Left kidney (tissue), 2 donors: Measurements from ENCODE around the gene RPL29. TPM values are rescaled to one million over a fixed set of nuclear protein-coding genes. Genes with fewer than 3 reads are reported as not detected.

Experiments used
- DNase-seq: peaks from one replicate; pipeline ENCODE4 v3.0.0-alpha.2; 2013
- polyA plus RNA-seq: library from polyadenylated mRNA; unstranded; fragments of 120-200 nt; gene quantifications from one replicate; pipeline ENCODE4 v1.2.1, GENCODE V29; 2013; ENCODE audit not compliant: insufficient read length

Gene RPL29
- polyA plus RNA-seq, 1 donor: 1,406 TPM

DNA sequence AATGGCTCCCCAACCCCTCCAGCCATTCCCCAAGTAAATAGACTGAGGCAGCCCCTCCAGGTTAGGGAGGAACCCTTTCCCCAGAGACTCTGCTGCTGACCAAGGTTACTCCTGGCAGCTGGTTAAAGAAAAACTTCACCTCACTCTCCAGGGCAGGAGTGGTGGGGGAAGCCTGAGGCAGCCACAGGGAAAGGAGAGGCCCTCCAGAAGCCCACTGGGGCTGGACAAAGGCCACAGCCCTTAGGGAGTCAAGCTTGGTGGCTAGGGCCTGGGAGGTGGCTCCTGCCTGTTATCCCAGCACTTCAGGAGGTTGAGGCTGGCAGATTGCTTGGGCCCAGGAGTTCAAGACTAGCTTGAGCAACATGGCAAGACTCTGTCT, 11.4 kb downstream of the RPL29 start:
- DNase-seq: no peak

DNA sequence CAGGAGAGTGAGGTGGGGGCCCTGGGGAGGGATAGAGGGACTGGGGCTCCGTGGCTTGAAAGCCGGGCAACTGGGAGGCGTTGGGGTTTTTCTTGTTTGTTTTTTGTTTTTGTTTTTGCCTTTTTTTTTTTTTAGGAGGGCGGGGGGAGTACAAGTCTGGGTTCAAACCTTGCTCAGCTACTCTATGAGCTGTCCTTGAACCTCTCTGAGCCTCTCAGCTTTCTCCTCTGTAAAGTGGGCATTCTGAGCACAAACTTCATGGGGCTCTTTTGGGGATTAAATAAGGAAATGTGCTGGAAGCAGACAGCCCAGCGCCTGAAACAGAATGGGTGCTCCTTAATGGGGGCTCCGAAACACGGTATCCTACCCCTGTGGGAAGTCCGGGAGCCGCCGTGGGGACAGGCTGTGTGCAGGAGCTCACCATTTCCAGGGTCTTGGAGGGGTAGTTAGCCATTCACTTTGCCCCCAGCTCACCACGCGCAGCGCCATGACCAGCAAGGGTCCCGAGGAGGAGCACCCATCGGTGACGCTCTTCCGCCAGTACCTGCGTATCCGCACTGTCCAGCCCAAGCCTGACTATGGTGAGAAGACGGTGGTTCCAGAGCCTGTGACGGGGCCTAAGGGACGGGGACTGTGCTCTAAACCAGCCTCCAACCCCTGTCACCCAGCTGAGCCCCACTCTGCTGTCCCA, 12.0 kb downstream of the RPL29 start:
- DNase-seq: no peak

DNA sequence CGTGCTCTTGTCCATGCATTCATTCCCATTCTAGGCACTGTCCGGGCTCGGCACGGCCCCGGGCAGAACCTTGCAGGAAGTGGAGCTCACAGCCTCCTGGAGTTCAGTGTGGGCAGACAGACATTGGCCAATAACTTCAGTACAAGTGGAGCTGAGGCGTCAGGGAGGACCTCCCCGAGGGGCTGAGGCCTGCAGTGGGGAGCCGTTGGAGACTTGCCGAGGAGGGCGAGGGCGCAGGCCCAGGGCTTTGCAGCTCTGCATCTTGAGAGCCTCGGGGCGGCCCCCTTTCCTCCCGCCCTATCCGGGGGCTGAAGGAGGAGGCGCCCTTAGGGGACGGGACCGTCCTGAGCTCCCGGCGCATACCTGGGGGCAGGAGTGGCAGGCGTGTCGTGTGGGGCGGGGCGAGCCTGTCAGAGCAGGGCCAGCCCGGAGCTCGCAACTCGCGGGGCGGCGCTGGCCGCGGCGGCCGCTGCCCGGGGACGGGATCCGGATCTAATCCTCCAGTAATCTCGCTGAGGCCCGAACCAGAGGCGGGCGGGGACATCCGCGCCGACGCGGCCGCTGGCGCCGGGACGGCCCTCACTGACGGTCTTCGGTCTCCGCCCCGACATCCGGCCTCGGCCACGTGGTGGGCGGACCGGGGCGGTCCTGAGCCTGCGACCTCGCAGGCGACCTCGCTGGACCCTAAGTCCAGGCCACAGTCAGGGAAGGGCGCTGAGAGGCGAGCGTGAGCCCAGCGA, 12.7 kb downstream of the RPL29 start, which contains the start of gene ACY1:
ACY1 (plus strand) TSS at position 698 of the 740 bp plus-strand sequence. CDS start 530 bp downstream, outside the sequence.
- DNase-seq: peak; percentile 78

DNA sequence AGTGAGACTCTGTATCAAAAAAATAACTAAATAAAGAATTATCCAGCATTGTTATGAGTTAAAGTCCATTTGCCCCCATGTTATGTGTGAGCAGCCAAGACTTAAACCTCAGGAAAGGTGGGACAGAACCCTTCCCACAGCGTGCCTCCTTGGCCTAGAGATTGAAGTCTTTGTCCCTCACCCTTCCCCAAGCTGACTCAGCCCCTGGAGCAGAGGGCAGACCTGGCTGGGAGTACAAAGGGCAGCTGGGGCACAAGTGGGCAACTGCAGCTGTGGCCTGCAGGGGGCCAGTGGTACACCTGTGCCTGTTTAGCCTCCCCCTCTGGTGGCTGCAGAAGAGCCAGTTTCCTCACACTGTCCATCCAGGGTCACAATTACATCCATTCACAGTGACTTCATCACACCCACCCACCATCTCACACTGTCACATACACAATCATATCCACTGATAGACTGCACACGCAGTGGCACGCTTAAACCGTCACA, 13.3 kb downstream of the RPL29 start:
- no peak for DNase-seq

DNA sequence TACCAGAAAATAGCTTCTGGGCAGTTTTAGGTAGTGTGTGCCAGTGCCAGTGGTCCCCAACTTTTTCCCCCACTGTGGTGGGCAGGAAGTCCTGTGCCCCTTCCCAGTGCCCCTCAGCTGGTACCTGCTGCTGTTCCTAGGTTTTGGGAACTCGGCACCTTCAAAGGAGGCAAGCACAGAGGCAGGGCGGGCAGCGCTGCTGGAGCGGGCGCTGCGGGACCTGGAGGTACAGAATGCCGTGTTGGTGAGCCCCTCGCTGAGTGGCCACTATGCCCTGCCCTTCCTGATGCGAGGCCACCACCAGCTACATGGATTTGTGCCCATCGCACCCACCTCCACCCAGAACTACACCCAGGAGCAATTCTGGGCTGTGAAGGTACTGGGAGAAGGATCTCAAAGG, 15.4 kb downstream of the RPL29 start:
- DNase-seq: no peak

DNA sequence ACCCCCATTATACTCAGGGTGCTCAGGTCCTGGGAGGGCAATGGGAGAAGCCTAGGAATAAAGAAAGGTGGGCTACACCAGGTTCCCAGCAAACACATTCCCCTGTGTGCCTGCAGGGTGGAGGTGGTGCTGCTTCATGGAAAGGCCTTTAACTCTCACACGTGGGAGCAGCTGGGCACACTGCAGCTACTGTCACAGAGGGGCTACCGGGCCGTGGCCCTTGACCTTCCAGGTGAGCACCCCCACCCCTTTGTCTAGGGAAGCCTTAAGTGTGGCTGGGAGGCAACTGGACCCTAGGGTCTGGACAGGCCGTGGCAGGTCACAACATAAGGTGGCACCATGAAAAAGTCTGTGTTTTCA, 17.6 kb downstream of the RPL29 start:
- DNase-seq: no peak

DNA sequence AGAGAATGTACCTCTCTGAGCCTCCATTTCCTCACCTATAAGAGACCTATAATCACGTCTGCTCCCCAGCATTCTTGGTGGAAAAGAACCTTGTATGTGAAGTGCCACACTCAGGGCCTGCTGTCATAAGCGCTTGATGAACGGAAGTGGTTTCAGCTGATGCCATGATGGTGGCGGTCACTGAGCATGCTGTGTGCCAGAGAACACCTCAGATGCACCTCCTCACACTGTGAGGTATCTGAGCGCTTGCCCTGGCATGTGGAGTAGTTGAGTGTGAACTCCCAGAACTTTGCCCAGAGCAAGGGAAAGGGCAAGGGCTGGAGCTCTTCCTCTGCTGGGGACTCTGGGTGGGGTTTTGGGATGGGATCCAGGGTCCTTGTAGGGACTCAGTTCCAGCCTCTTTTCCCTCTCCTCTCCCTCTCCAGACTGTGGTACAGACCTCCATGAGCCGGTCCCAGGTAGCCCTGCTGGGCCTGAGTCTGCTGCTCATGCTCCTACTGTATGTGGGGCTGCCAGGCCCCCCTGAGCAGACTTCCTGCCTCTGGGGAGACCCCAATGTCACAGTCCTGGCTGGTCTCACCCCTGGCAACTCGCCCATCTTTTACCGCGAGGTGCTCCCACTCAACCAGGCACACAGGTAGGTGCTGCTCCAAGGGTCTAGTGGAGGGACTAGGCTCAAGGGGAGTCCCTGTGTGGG, 18.1 kb downstream of the RPL29 start:
- no peak for DNase-seq

DNA sequence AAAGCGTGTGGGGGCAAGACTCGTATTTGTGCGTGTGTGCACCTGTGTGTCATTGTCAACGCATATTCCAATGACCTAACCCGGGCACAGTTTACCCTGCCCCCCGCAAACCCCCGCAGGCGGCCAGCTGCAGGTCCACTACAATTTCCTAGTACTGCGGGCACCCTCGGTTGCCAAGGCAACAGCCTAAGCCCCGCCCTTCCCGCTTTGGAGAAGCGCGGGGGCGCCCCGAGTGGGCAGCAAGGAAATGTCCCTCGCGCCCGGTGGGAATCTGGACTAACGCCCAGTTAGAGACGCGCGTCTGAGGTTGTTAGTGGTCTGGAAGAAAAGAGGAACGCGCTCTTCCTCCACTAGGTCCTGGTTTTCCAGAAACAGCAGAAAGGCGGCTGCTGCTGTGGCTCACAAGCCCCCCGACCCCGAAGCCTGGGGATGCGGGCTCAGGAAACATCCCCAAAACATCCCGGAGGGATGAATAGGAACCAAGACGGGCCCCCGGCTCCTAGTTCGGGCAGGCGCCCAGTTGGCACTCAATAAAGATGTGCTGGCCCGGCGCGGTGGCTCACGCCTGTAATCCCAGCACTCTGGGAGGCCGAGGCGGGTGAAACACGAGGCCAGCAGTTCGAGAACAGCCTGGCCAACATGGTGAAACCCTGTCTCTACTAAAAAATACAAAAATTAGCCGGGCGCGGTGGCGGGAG, 19.7 kb downstream of the RPL29 start:
- peak; percentile 69 for DNase-seq

DNA sequence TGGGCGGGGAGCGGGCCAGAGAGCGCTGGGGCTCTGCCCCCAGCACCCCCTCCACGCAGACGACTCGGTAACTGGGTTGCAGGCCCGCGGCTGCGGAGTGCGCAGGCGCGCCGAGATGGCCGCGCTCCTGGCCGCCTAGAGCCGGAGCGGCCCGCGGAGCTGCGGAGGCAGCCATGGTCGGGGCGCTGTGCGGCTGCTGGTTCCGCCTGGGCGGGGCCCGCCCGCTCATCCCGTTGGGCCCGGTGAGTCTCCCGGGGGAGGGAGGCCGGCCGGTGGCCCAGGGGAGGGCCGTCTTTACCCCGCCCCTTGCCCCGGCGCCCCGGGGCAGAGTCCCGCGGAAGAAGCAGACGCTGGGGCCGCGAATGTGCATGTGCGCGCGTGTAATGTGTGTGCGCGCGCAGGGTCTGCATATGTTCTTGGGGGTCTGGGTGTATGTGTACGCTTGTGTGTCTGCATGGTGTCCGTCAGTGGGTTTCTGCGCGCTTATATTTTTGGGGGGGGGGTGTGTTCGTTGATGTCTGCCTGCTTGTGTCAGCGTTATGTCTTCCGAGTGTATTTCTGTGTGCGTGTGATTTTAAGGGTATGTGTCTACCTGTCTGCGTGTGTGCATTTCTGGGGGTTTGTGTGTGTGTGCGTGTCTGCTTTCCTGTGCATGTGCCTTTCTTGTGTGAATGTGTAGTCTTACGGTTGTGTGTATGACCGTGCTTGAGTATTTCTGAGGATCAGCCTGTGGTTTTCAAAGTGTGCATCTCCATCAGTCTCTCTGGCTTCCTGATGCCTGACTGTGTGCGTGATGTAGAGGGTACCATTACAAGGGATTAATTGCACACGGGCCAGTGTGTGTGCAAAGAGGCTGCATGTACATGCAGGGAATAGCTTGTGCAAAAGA, 20.5 kb downstream of the RPL29 start, which contains the start of gene ABHD14A:
ABHD14A (plus strand) TSS at position 102 of the 889 bp plus-strand sequence; CDS start at position 174, 72 bp downstream.
- DNase-seq: no peak

DNA sequence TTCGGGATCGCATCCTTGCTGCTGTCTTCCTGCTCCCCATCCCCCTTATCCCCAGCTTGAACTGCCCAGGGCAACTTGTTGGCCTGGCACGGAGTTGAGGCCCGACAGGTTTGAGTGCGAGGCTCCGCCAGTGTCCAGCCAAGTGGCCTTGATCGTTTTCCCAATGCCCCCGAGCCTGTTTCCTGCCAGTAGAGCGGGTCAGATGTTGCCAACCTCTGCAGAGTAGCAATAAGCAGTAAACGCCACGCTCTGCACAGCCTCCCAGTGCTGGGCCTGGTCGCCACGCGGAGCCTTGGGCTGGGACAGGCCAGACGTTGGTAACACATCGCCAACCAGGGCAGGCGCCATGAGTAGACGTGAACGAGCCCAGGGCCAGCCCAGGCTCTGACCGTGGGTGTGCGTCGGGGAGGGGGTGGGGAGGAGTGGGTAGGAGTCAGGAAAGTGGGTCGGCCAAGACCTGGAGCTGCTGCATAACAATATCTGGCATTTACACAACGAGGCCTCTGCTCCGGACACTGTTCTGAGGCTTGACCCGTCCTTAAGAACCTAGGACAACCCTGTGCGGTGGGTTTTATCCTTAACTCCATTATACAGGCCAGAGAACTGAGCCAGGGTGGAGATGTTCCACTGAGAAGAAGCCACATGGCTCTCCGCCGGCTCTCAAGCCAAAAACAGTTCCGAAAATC, 21.3 kb downstream of the RPL29 start:
- DNase-seq: no peak

DNA sequence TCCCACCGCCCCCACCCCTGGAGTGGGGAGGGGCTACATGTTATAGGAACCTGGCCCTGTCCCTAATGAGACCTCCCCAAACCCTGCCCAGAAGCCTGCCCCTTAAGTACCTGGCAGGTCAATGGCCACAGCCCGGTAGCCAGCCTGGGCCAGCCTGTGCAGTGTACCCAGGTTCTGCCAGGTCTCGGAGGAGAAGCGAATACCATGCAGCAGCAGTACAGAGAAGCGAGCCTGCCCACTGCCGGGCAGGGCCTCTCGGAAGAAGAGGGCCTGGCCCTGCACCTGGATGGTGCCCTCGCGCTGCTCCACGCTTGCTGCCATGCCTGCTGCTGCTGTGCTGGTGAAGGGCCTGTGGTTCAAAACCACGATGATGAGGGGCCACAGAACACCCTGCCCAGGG, 24.3 kb downstream of the RPL29 start:
- no peak for DNase-seq

DNA sequence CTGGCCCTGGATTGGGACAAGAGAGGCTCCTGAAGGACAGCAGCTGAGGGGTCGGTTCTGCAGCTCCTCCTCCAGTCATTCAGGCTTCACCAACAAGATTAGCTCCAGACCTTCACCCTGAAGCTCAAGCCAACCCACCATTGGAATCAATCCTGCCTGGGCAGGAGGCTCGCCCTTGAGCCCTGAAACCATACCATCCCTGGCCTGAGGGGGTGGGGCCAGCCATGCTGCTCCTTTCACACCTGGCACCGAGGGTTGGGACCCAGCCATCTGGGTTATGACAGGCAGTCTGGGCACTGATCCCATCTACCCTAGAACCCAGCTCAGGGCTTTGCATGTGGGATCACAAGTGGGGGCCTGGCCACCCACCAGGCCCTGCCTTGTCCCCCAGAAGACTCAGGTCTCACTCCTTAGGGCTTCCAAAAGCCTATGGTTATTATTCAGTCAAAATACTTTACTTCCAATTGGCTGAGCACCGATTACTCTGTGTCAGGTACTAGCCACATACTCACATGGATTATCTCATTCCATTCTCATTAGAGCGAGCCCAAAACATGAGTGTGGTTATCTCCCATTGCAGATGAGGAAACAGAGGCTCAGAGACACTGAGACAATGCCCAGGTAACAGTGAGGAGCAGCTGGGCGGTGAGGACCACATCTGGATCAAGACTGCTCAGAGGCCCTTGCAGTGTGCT, 24.9 kb downstream of the RPL29 start:
- DNase-seq: no peak

DNA sequence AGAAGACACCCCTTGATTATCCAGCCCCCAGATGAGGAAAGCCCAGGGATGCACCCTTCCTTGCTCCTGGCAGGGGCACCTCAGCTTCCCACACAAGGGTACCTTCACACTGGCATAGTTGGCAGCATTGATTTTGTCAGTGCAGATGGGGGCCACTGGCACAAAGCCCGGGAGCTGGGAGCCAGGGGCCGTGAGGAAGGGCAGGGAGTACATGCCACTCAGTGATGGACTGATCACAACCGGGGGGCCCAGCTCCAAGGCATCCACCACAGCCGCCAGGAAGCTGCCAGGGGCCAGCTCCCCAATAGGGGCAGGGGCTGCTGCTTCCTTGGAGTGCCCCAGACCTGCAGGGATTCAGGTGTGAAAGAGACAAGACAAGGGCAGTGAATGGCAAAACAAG, 25.9 kb downstream of the RPL29 start:
- DNase-seq: no peak

DNA sequence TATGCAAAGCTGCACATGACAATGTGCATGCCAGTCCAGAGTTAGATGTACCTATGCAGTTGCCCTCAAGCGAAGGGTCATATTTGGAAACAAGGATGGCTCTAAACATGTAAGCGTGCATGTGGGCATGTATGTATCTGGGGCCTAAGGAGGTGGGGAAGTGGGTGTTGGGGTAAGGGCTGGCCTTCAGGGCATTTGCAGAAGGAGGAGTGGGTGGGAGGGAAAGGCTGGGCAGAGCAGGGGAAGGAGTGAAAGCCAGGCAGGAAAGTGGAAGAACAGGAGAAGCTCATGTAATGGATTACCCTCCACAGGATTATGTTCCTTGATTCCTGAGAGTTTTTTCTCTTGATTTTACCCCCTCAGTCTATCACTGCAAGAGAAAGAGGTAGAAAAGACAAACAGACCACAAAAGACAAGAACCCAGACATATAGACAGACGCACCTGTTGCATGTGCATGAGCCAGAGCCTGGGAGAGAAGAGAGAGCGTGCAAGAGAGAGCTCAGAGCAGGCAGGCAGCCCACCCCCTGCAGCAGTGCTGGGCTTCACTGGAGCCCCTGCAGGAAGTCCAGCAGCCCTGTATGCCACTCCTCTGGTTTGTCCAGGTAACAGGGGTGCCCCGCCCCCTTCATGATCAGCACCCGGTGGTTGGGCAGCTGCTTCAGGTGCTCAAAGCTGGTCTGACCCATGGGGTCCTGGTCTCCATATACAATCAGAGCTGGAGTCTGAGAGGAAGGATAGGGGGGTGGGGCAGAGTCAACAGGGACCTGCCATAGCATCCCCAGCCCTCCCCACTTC, 26.6 kb downstream of the RPL29 start:
- no peak for DNase-seq

DNA sequence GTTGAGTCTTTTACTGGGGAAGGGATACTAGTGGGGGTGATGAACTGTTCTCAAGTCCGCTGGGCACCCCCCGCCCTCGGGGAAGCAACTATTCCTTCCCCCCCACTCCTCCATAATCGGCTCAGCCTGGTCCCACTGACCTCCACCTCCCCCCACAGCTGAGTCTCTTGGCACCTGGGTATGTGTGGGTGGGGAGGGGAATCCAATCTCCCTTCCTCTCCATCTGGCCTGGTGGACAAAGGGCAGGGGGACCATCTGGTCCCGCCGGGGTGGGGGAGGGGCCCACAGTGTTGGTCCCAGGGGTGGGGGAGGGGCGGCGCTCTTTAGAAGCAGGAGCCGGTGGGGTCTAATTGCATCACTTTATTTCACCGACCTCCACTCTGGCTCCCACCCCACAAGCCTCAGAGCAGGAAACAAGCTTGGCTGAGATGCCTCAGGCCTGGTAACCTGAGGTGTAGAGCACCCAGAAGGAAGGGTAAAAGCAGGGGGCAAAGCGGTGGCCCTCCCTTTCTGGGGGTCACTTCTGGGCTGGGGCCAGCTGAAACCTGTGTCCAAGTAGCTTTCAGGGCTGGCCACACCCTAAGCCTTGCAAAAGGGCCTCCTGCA, 27.4 kb downstream of the RPL29 start:
- peak; percentile 58 for DNase-seq

DNA sequence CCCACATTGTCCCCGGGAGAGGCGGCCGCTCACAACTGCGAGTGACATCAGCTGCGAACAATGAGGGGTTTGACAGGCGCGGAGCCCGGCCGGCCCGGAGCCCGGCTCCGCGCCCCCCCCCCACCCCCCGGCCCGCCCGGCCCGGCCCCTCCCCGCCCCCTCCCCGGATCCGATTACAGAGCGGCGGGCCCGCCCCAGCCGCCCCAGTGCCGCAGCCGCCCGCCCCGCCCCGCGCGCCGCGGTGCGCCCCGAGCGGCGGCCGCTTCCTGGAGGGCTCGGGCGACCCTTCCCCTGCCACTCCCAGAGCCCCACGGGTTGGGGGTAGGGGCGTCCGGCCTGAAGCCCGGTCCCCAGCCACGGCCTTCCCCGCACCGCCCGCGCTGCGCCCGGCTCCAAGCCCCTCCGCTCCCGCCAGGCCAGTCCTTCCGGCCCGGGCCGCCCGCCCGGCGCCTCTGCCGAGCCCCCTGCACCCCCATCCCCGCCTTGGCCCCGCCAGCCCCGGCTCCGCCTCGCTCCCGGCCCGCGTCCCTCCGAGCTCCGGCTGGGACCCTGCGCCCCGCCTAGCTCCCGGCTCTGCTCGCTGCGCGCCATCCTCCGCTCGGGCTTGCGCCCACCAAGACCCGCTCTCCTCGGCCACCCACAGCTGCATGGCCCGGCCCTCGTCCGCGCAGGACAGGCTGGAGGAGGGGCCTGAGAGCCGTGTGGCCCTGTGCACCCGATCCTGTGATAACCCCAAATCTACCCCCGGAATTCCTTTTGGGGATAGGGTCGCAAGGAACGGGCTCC, 28.1 kb downstream of the RPL29 start, which contains the start of gene PCBP4:
PCBP4 (minus strand) TSS at position 71 of the 786 bp plus-strand sequence. CDS start 6,214 bp downstream, outside the sequence.
- DNase-seq: peak; percentile 53

DNA sequence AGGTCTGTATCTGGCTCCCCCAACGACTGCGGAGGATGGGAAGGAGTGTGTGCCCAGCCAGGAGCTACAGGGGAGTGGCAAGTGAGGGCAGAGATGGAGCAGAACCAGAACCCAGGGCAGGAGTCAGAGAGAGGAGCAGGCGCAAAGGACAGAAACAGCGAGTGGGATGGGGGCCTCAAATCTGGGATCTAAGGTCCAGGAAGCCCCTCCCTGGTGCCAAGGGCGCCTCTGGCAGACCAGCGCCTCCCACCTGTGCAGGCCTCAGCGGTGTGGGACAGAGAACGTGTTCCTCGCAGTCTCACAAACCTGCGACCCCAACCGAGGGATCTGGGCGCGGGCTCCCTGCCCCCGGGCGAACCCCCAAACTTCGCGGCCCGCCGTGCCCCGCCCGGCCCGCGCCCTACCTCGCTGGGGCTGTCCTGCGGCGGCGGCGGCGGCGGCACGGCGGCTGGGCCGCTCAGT, 28.7 kb downstream of the RPL29 start:
- DNase-seq: no peak
